Progenitor cell of endocrine pancreas (in vitro differentiated cells): ENCODE results near the gene C11orf86. TPM values are rescaled to one million over a fixed set of nuclear protein-coding genes. Genes with fewer than 3 reads are reported as not detected.
A peak's percentile ranks its signal among the peaks of the same experiment; 100 is the strongest.

ENCODE experiments used
- DNase-seq: peaks from one replicate; pipeline ENCODE4 v3.0.0; 2021; ENCODE audit warnings: low spot score; ENCODE audit not compliant: unreplicated experiment
- H3K27ac Mint-ChIP-seq: 2 replicates; pipeline ENCODE4 v1.8.0; 2021; ENCODE audit warnings: mild to moderate bottlenecking, moderate library complexity, mixed read lengths
- H3K27me3 Mint-ChIP-seq: 2 replicates; pipeline ENCODE4 v1.8.0; 2021; ENCODE audit warnings: mixed read lengths
- H3K36me3 Mint-ChIP-seq: 2 replicates; pipeline ENCODE4 v1.8.0; 2022; ENCODE audit warnings: mixed read lengths; ENCODE audit not compliant: insufficient read depth
- H3K4me1 Mint-ChIP-seq: 2 replicates; pipeline ENCODE4 v1.8.0; 2021; ENCODE audit warnings: low read depth, mixed read lengths
- H3K4me3 Mint-ChIP-seq: 2 replicates; pipeline ENCODE4 v1.8.0; 2021; ENCODE audit warnings: low read depth, mild to moderate bottlenecking, moderate library complexity, mixed read lengths
- H3K9me3 Mint-ChIP-seq: 2 replicates; pipeline ENCODE4 v1.8.0; 2021; ENCODE audit warnings: low read depth, mixed read lengths
- total RNA-seq: library from RNA; stranded (reverse); gene quantifications from 2 replicates; pipeline ENCODE4 v1.2.1, GENCODE V29; 2021
- TF ChIP-seq, protein P1 (sequence below): fragments of 200-600 bp; sonication (generic); IDR thresholded peaks from one replicate; pipeline ENCODE4 v1.5.0; 2021; ENCODE audit warnings: antibody characterized with exemption, mild to moderate bottlenecking; ENCODE audit not compliant: unreplicated experiment

The C11orf86 gene
- total RNA-seq, 1 donor from 2014 or later, result not detected

GRCh38 chr11:66967670-66968425 lies 7.3 kb upstream of the C11orf86 start:
- H3K27ac Mint-ChIP-seq, result peak overlapping the region; percentile 42
- H3K9me3 Mint-ChIP-seq, result no peaks in the 10 kb centered on the region
- H3K4me3 Mint-ChIP-seq, result no peak overlapping the region
- no peaks in the 10 kb centered on the region for H3K4me1 Mint-ChIP-seq
- TF ChIP-seq, protein P1, sequence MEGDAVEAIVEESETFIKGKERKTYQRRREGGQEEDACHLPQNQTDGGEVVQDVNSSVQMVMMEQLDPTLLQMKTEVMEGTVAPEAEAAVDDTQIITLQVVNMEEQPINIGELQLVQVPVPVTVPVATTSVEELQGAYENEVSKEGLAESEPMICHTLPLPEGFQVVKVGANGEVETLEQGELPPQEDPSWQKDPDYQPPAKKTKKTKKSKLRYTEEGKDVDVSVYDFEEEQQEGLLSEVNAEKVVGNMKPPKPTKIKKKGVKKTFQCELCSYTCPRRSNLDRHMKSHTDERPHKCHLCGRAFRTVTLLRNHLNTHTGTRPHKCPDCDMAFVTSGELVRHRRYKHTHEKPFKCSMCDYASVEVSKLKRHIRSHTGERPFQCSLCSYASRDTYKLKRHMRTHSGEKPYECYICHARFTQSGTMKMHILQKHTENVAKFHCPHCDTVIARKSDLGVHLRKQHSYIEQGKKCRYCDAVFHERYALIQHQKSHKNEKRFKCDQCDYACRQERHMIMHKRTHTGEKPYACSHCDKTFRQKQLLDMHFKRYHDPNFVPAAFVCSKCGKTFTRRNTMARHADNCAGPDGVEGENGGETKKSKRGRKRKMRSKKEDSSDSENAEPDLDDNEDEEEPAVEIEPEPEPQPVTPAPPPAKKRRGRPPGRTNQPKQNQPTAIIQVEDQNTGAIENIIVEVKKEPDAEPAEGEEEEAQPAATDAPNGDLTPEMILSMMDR, result no peak
- no peaks in the 10 kb centered on the region for H3K36me3 Mint-ChIP-seq
- DNase-seq, result no peak
- peaks cover 4% of the 10 kb centered on the region for H3K27me3 Mint-ChIP-seq

GRCh38 chr11:66969584-66970225 lies 5.4 kb upstream of the C11orf86 start:
- H3K4me1 Mint-ChIP-seq, result no peaks in the 10 kb centered on the region
- H3K4me3 Mint-ChIP-seq, result no peak overlapping the region
- H3K36me3 Mint-ChIP-seq, result no peaks in the 10 kb centered on the region
- no peak for DNase-seq
- TF ChIP-seq, protein P1, result no peak
- H3K9me3 Mint-ChIP-seq, result no peaks in the 10 kb centered on the region
- no peak overlapping the region for H3K27ac Mint-ChIP-seq
- H3K27me3 Mint-ChIP-seq, result peaks cover 4% of the 10 kb centered on the region

DNA sequence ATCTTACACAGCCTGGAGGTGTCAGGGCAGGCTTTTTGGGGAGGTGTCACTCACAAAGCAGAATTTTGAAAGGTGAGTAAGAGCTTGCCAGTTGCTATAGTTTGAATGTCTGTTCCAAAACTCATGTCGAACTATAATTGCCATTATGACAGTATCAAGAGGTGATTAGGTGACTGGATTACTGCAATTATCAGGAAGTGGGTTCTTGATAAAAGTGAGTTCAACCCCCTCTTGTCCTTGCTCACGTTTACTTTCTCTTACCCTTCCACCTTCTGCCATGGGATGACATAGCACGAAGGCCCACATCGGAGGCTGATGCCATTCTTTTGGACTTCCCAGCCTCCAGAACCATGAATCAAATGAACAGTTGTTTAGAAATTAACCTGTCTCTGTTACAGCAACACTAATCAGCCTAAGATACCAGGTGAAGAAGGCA lies 4.7 kb upstream of the C11orf86 start:
- Mint-ChIP-seq H3K4me3 (no peak overlapping the region), H3K27ac (no peak overlapping the region), H3K27me3 (peaks cover 4% of the 10 kb centered on the region)

DNA sequence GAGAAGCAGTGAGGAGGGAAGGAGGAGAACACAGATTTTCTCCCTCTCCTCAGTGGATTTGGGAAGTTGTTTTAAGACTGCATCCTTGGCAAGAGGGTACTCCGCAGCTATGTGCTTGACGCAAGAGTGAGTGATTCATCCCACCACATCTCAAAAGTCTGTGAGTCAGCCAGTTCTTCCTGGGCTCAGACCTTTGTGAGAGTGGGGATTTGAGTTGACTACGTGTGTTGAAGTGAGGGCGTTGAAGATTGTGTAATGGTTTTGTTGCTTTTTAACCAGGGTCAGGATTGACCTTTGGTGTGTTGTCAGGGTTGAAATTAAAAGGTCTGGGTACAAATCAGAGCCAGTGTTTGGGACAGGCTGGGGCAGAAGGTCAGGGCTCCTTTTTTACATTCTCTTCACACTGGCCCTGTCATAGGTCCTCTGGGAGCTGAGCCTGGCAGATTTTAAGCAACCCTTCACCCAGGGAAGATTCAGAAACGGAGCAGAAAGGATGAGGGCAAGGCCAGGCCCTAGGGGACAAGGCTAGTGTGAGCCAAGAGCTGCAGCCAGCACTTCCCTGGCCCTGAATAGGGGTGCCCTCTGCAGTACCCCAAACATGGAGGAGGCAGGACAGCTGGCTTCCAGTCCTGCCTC lies 4.2 kb upstream of the C11orf86 start:
- DNase-seq, result no peak
- Mint-ChIP-seq H3K27ac (no peak overlapping the region), H3K4me1 (no peaks in the 10 kb centered on the region), H3K36me3 (no peaks in the 10 kb centered on the region), H3K27me3 (peaks cover 3% of the 10 kb centered on the region), H3K9me3 (no peaks in the 10 kb centered on the region), H3K4me3 (no peak overlapping the region)
- TF ChIP-seq, protein P1, result no peak

More for the DNA sequence above, 4.7 kb upstream of the C11orf86 start:
- no peaks in the 10 kb centered on the region for H3K36me3 Mint-ChIP-seq
- H3K9me3 Mint-ChIP-seq, result no peaks in the 10 kb centered on the region
- DNase-seq, result no peak
- H3K4me1 Mint-ChIP-seq, result no peaks in the 10 kb centered on the region
- TF ChIP-seq, protein P1, result no peak

GRCh38 chr11:66971488-66971887 lies 3.6 kb upstream of the C11orf86 start:
- no peaks in the 10 kb centered on the region for H3K9me3 Mint-ChIP-seq
- DNase-seq, result no peak
- TF ChIP-seq, protein P1, result no peak
- H3K27ac Mint-ChIP-seq, result no peak overlapping the region
- no peaks in the 10 kb centered on the region for H3K36me3 Mint-ChIP-seq
- no peaks in the 10 kb centered on the region for H3K27me3 Mint-ChIP-seq
- no peak overlapping the region for H3K4me3 Mint-ChIP-seq
- no peaks in the 10 kb centered on the region for H3K4me1 Mint-ChIP-seq
